Heart left ventricle (tissue), 13 donors: ENCODE results near the gene ETHE1.

Experiments used
- CTCF ChIP-seq, 12 donors: fragments of 200-600 bp; sonication (generic) in 4 of 12; IDR thresholded peaks; one replicate each; pipeline versions ENCODE4 v1.5.0 to v1.8.0; 2018 to 2022; ENCODE audit warnings: antibody characterized with exemption in 12 of 12, mild to moderate bottlenecking in 5 of 12
- POLR2A ChIP-seq, 2 donors: fragments of 450-650 bp; IDR thresholded peaks; one replicate each; pipeline ENCODE4 v1.6.1; 2017; ENCODE audit warnings: antibody characterized with exemption in 2 of 2, mild to moderate bottlenecking in 2 of 2, moderate library complexity in 2 of 2
- donor health status: ischemic (EF 13 %, LVEDD 7.1; RV severe dilation, severe dysfunction).
- donor health status: DM: no; HTN: yes; CAD: no.
- donor health status: DM: no; HTN: no; CAD: no.
- donor health status: ischemic (EF 25% LVEDD 6.9; RV normal size, moderate dysfunction).
- donor health status: ischemic (EF 25% LVEDD 5.7; RV mildly dilated, moderate dysfunction).
- donor health status: ischemic (EF 35%, LVEDD 5.7; RV mildly dilated, moderate dysfunction).
- donor health status: nonischemic (EF 11% LVEDD 7.7; RV severe dilation, severe dysfunction).
- donor health status: DM: yes; HTN: yes; CAD: no.
- donor health status: PGD.
- donor health status: ischemic (EF 29% LVEDD 5.4; RV normal size, mild dysfunction).
- donor health status: nonischemic (EF 23%, LVEDD 6.1; RV moderate dilation, normal function).

GRCh38 chr19:43572171-43572588, 45.2 kb upstream of the ETHE1 start:
- TF ChIP-seq CTCF (IDR thresholded peaks at IDR 0.05), result no peak
- no peak for TF ChIP-seq POLR2A (IDR thresholded peaks at IDR 0.05)
